Measurements from ENCODE around the gene CALD1. TPM values are rescaled to one million over a fixed set of nuclear protein-coding genes. Genes with fewer than 3 reads are reported as not detected.

CALD1 gene
- total RNA-seq, 1 donor from 2014 or later = 95.4 TPM

GRCh38 chr7:134870781-134871180 lies 91.3 kb downstream of the CALD1 start:
- Mint-ChIP-seq H3K27ac (peak overlapping the region; percentile 11), H3K4me1 (ENCODE audit: low read depth) (peaks cover 56% of the 10 kb centered on the region), H3K27me3 (no peaks in the 10 kb centered on the region), H3K36me3 (ENCODE audit: insufficient read depth) (peaks cover 10% of the 10 kb centered on the region), H3K4me3 (ENCODE audit: low read depth) (no peak overlapping the region), H3K9me3 (ENCODE audit: low read depth) (no peaks in the 10 kb centered on the region)
- no peak for DNase-seq (ENCODE audit: low spot score, unreplicated experiment)
- no peak for TF ChIP-seq CTCF (IDR thresholded peaks at IDR 0.05; ENCODE audit: unreplicated experiment)

- Mint-ChIP-seq H3K9me3 (ENCODE audit: low read depth) (no peaks in the 10 kb centered on the region), H3K27me3 (no peaks in the 10 kb centered on the region), H3K27ac (no peak overlapping the region), H3K4me1 (ENCODE audit: low read depth) (peaks cover 42% of the 10 kb centered on the region), H3K36me3 (ENCODE audit: insufficient read depth) (peaks cover 15% of the 10 kb centered on the region), H3K4me3 (ENCODE audit: low read depth) (no peak overlapping the region)
- no peak for TF ChIP-seq CTCF (IDR thresholded peaks at IDR 0.05; ENCODE audit: unreplicated experiment)
- DNase-seq (ENCODE audit: low spot score, unreplicated experiment) = no peak
These were observed 93.8 kb downstream of the CALD1 start for GRCh38 chr7:134873253-134873652.

GRCh38 chr7:134874407-134874806 lies 95.0 kb downstream of the CALD1 start:
- peaks cover 36% of the 10 kb centered on the region for H3K4me1 Mint-ChIP-seq (ENCODE audit: low read depth)
- H3K27ac Mint-ChIP-seq = no peak overlapping the region
- H3K4me3 Mint-ChIP-seq (ENCODE audit: low read depth) = no peak overlapping the region
- DNase-seq (ENCODE audit: low spot score, unreplicated experiment) = no peak
- peaks cover 10% of the 10 kb centered on the region for H3K36me3 Mint-ChIP-seq (ENCODE audit: insufficient read depth)
- H3K9me3 Mint-ChIP-seq (ENCODE audit: low read depth) = no peaks in the 10 kb centered on the region
- H3K27me3 Mint-ChIP-seq = no peaks in the 10 kb centered on the region
- no peak for TF ChIP-seq CTCF (IDR thresholded peaks at IDR 0.05; ENCODE audit: unreplicated experiment)

GRCh38 chr7:134875867-134876266 lies 96.4 kb downstream of the CALD1 start:
- peaks cover 7% of the 10 kb centered on the region for H3K36me3 Mint-ChIP-seq (ENCODE audit: insufficient read depth)
- peak overlapping the region; percentile 38 for H3K27ac Mint-ChIP-seq
- H3K27me3 Mint-ChIP-seq = no peaks in the 10 kb centered on the region
- H3K4me3 Mint-ChIP-seq (ENCODE audit: low read depth) = peak overlapping the region; percentile 52
- H3K9me3 Mint-ChIP-seq (ENCODE audit: low read depth) = no peaks in the 10 kb centered on the region
- H3K4me1 Mint-ChIP-seq (ENCODE audit: low read depth) = peaks cover 39% of the 10 kb centered on the region
- no peak for TF ChIP-seq CTCF (IDR thresholded peaks at IDR 0.05; ENCODE audit: unreplicated experiment)
- no peak for DNase-seq (ENCODE audit: low spot score, unreplicated experiment)

- Mint-ChIP-seq H3K4me1 (ENCODE audit: low read depth) (peaks cover 51% of the 10 kb centered on the region), H3K27ac (no peak overlapping the region), H3K36me3 (ENCODE audit: insufficient read depth) (peaks cover 8% of the 10 kb centered on the region), H3K9me3 (ENCODE audit: low read depth) (no peaks in the 10 kb centered on the region), H3K4me3 (ENCODE audit: low read depth) (no peak overlapping the region), H3K27me3 (no peaks in the 10 kb centered on the region)
- DNase-seq (ENCODE audit: low spot score, unreplicated experiment) = no peak
- no peak for TF ChIP-seq CTCF (IDR thresholded peaks at IDR 0.05; ENCODE audit: unreplicated experiment)
These were observed 99.4 kb downstream of the CALD1 start for GRCh38 chr7:134878746-134879357.

Data from progenitor cell of endocrine pancreas (in vitro differentiated cells).